Lower leg skin (tissue), 4 donors: ENCODE measurements around the gene VN1R2. TPM values are rescaled to one million over a fixed set of nuclear protein-coding genes. Genes with fewer than 3 reads are reported as not detected.
"Not testable (repeated sequence)": the region's sequence is repeated elsewhere in the genome, so short reads cannot be mapped to it uniquely, and the experiment has no call there.

Experiments
- DNase-seq, 2 donors: peaks; one replicate each; pipeline ENCODE4 v3.0.0-alpha.2; 2019; ENCODE audit warnings: low spot score in 2 of 2
- H3K4me3 ChIP-seq: fragments of 200-600 bp; sonication (generic); 2 replicates; pipeline ENCODE4 v1.5.1; 2017; ENCODE audit warnings: mild to moderate bottlenecking, low read depth; ENCODE audit not compliant: poor library complexity, severe bottlenecking
- POLR2A ChIP-seq, 2 donors: fragments of 450-650 bp; IDR thresholded peaks; one replicate each; pipeline ENCODE4 v1.6.1; 2016 to 2017; ENCODE audit warnings: antibody characterized with exemption in 2 of 2, mild to moderate bottlenecking in 1 of 2, moderate library complexity in 1 of 2
- WGBS, 2 donors: methylation state at CpG; one replicate each; pipeline ENCODE4 v1.1.5; 2018; 5-methylcytosine and 5-hydroxymethylcytosine counted together
- intact Hi-C: fragments of 100-400 bp; cut with DNase I; formaldehyde crosslinking; loops from one replicate; pipeline ENCODE4 v1.15.0; 2023; ENCODE audit warnings: low total_unique reads
- total RNA-seq, 4 donors: library from RNA; depleted of rRNA; stranded (reverse); fragments of >200 nt; gene quantifications; one replicate each; pipeline ENCODE4 v1.1.0, GENCODE V29; 2016
- TF ChIP-seq, protein P1 (sequence below), 3 donors: fragments of 450-650 bp; IDR thresholded peaks; one replicate each; pipeline ENCODE4 v1.5.1; 2016; ENCODE audit warnings: antibody characterized with exemption in 3 of 3, mild to moderate bottlenecking in 3 of 3, moderate library complexity in 2 of 3

The VN1R2 gene
- total RNA-seq, 4 donors from 2014 or later = not detected

DNA sequence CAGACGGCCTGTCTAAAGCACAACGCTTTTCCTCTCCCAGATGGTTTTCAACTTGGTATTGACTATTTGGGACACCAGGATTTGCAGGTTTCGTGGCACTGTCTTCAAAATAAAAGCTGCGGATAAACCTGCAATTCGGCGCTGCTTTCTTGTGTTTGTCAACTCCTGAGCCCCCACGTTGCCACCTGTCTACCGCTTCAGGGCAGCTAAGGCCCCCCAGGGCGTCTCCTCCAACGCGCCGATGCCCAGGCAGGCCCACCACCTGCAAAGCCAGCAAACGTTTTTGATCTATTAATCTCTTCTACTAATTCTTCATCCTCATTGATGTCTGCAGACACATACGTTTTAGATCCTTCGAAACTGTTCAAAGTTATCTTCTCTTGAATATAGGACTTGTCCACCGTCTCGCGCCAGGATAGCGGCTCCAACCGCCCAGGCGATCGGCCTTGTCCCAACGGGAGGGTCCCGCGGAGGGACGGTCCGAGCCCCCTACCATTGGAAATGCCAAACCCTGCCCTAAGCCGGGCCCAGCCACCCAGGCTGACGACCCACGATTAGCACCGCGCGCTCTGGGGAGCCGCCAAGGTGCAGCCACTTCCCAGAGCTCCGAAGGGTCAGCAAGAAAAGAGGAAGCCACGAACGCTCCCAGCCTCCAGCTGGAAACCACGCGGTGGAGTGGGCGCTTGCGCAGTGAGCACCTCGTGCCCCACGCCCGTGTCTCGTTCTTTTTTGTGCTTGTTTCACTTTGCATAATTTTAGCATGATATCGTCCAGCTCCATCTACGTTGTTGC, 32.9 kb downstream of the VN1R2 start:
- intact Hi-C loops = no loop called here
- no peak overlapping the region for H3K4me3 ChIP-seq
- 91 to 92% methylated on average over 47 of the region's 47 CpGs for WGBS, 2 donors
- TF ChIP-seq, protein P1, sequence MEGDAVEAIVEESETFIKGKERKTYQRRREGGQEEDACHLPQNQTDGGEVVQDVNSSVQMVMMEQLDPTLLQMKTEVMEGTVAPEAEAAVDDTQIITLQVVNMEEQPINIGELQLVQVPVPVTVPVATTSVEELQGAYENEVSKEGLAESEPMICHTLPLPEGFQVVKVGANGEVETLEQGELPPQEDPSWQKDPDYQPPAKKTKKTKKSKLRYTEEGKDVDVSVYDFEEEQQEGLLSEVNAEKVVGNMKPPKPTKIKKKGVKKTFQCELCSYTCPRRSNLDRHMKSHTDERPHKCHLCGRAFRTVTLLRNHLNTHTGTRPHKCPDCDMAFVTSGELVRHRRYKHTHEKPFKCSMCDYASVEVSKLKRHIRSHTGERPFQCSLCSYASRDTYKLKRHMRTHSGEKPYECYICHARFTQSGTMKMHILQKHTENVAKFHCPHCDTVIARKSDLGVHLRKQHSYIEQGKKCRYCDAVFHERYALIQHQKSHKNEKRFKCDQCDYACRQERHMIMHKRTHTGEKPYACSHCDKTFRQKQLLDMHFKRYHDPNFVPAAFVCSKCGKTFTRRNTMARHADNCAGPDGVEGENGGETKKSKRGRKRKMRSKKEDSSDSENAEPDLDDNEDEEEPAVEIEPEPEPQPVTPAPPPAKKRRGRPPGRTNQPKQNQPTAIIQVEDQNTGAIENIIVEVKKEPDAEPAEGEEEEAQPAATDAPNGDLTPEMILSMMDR (IDR thresholded peaks at IDR 0.05) = no peak
- DNase-seq = no peak

DNA sequence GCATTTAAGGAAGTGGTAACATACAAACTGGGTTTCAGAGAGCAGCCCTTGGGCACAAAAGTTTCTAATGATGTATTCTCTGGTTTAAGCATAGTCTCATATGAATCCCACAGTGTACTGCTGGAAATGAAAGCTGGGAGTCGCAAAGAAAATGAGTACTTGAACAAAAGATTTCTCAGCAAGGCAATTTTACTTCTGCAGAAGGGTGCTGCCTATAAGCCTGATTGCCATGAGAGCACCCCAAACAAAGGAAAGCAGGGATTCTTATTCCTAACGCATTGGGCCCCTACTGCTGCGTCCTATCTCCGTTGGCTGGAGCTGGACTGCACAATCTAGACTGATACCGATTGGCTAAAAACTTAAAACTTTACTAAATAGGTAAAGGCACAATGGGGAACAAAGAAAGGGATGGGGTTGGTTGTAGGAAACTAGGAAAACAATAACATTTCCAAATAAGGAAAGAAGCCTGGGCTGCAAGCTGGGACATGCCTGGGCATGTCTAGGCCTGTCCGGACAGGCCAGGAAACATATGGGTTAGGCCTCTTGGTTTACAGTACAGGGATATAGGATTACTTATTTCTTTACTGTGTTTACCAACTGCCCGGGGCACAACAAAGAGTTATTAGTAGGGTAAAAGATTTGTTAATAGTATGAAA, 36.8 kb downstream of the VN1R2 start:
- TF ChIP-seq POLR2A (IDR thresholded peaks at IDR 0.05) = no peak
- TF ChIP-seq, protein P1 (IDR thresholded peaks at IDR 0.05) = no peak
- intact Hi-C loops = no loop called here
- H3K4me3 ChIP-seq = no peak overlapping the region
- DNase-seq = no peak
- WGBS, 2 donors = 75 to 80% methylated on average over 7 of the region's 7 CpGs

DNA sequence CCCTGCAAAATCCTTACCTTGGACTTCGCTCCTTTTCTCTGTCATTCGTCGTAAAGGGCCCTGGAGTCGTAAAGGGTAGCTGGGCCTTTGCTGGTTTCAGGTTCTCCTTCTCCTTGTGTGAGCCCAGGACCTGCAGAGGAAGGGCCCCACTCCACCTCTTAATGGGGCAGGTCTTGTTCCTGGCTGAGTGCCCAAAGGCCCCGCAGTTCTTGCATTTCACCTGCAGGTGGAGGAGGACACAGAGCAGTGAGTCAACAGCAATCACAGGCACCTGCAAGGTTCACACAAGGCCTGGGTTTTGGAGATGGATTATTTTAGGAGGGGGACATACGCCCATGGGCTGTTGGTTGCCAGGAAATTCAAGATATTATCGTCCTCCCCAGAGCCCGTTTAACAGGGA, 43.2 kb downstream of the VN1R2 start:
- intact Hi-C loops, H3K4me3 ChIP-seq, DNase-seq: not testable (repeated sequence)
- WGBS, 2 donors = no CpG with 5 or more reads among the region's 8 CpGs

DNA sequence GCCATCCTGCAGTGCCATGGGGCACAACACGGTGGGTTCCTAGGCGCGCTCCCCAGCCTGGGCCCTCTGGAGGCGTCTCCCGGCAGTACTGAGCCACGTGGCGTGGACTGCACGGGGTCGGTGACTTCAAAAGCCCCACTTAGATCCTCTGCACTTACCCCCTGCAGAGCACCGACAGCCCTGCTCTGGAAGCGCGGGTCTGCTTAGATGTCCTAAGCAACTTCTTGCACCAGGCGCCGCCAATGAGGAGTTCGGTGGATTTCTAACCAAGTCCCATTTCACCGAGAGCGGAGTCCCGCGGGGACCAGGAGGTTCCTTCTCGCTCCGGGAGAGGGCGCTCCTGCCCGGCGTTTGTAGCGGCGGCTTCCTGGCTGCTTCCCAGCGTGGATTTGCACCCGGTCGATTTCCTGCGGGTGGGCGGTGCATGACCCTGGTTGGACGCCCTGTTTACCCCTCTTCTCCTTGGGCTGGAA, 50.3 kb downstream of the VN1R2 start:
- TF ChIP-seq, protein P1 (IDR thresholded peaks at IDR 0.05) = no peak
- TF ChIP-seq POLR2A (IDR thresholded peaks at IDR 0.05) = no peak
- no peak for DNase-seq

More for the DNA sequence above, 50.3 kb downstream of the VN1R2 start:
- intact Hi-C loops = no loop called here
- whole genome bisulfite sequencing, 2 donors = 6 to 7% methylated on average over 18 to 31 of the region's 32 CpGs
- no peak overlapping the region for H3K4me3 ChIP-seq

Other genes with a start within 250 kb of the VN1R2 start
- gene ERVV-1, start 244.4 kb upstream of the VN1R2 start, total RNA-seq = not detected
- gene ERVV-2, start 213.6 kb upstream of the VN1R2 start, total RNA-seq = not detected
- 10 to 100 TPM; 22.6 to 38.0 (median 27.4) TPM for gene ZNF160, start 154.9 kb upstream of the VN1R2 start, total RNA-seq
- gene ZNF415, start 125.4 kb upstream of the VN1R2 start, total RNA-seq = 1 to 10 TPM; 1.1 to 7.4 (median 5.1) TPM
- gene ZNF347, start 99.2 kb upstream of the VN1R2 start, total RNA-seq = 1 to 10 TPM; 5.3 to 9.3 (median 7.3) TPM
- gene ZNF665, start 64.9 kb upstream of the VN1R2 start, total RNA-seq = 1 to 10 TPM; 2.4 to 4.9 (median 3.4) TPM
- 10 to 100 TPM; 11.5 to 21.0 (median 17.8) TPM for gene ZNF677, start 3.4 kb upstream of the VN1R2 start, total RNA-seq
- not detected for gene VN1R4, start 9.4 kb downstream of the VN1R2 start, total RNA-seq
- gene ZNF845, start 75.5 kb downstream of the VN1R2 start, total RNA-seq = 1 to 10 TPM; 4.7 to 7.9 (median 7.0) TPM
- gene ZNF525, start 107.4 kb downstream of the VN1R2 start, total RNA-seq = 10 to 100 TPM in 2 of 4 donors, 1 to 10 TPM in 2; 6.5 to 13.1 (median 10.1) TPM
- 10 to 100 TPM in 1 of 4 donors, 1 to 10 TPM in 3; 8.3 to 11.6 (median 9.1) TPM for gene ZNF765, start 136.9 kb downstream of the VN1R2 start, total RNA-seq
- gene ZNF761, start 173.7 kb downstream of the VN1R2 start, total RNA-seq = 1 to 10 TPM; 7.1 to 9.9 (median 8.9) TPM
- gene ZNF813, start 209.4 kb downstream of the VN1R2 start, total RNA-seq = 1 to 10 TPM; 1.5 to 5.9 (median 3.4) TPM